ENCODE results near the gene MEF2A. TPM values are rescaled to one million over a fixed set of nuclear protein-coding genes. Genes with fewer than 3 reads are reported as not detected.

MEF2A gene
- total and polyA plus RNA-seq, 4 experiments from 2014 or later, result 11.4 to 27.8 (median 22.7) TPM

- Mint-ChIP-seq H3K4me1 (peaks cover 25 to 37% (median 30%) of the 10 kb centered on the region in 4 donors), H3K4me3 (peak overlapping the region; percentile 67 to 88 (median 81)), H3K36me3 (peaks cover 15 to 26% of the 10 kb centered on the region in 2 donors), H3K27me3 (no peaks in the 10 kb centered on the region), H3K9me3 (peaks cover 0 to 2% (median 0%) of the 10 kb centered on the region in 8 donors), H3K27ac (peak overlapping the region in 6 of 7 donors; percentile 66 to 87 (median 76))
- no peaks in the 10 kb centered on the region for H3K9me3 ChIP-seq (ENCODE audit: control insufficient read depth in 1 of 2, low read length in 2 of 2)
- H3K4me3 ChIP-seq (ENCODE audit: low read length in 2 of 2), result peak overlapping the region in 1 of 2 donors; percentile 9
- DNase-seq, result peak in 2 of 5 donors; percentile 25 to 55
- H3K27me3 ChIP-seq (ENCODE audit: insufficient read depth, low read length), result no peaks in the 10 kb centered on the region
- peak overlapping the region; percentile 14 for H3K27ac ChIP-seq (ENCODE audit: low read depth, low read length)
- peaks cover 18% of the 10 kb centered on the region for H3K4me1 ChIP-seq (ENCODE audit: insufficient read depth, low read length)
- ChIA-PET CTCF (ENCODE audit: partially characterized antibody) (interaction anchor here (0.9 to 3.2 kb wide), 6 partner anchors 12 to 435 kb away, joined by 3 to 12 read pairs (median 4); no protein-coding TSS in a partner anchor), POLR2A (ENCODE audit: partially characterized antibody) (interaction anchor here (1.5 to 1.8 kb wide), 2 partner anchors 25 to 456 kb away, joined by 4 to 7 read pairs; partner anchors contain the start of genes LRRC28 and LYSMD4)
- intact Hi-C loops (cut with micrococcal nuclease), result loop anchor here (1.0 to 2.0 kb wide), 2 partner anchors 13 to 26 kb away; partner anchors contain the start of gene LYSMD4
- peaks cover 11% of the 10 kb centered on the region for H3K36me3 ChIP-seq (ENCODE audit: insufficient read depth, low read length)
These were observed 141.9 kb downstream of the MEF2A start for GRCh38 chr15:99707473-99708270.

GRCh38 chr15:99708563-99708962 is 142.8 kb downstream of the MEF2A start:
- Histone ChIP-seq H3K36me3 (ENCODE audit: insufficient read depth, low read length) (peaks cover 11% of the 10 kb centered on the region), H3K4me1 (ENCODE audit: insufficient read depth, low read length) (peaks cover 18% of the 10 kb centered on the region), H3K9me3 (ENCODE audit: control insufficient read depth in 1 of 2, low read length in 2 of 2) (no peaks in the 10 kb centered on the region), H3K4me3 (ENCODE audit: low read length in 2 of 2) (no peak overlapping the region), H3K27me3 (ENCODE audit: insufficient read depth, low read length) (no peaks in the 10 kb centered on the region), H3K27ac (ENCODE audit: low read depth, low read length) (no peak overlapping the region)
- ChIA-PET POLR2A (ENCODE audit: partially characterized antibody) (no interaction called here), CTCF (ENCODE audit: partially characterized antibody) (interaction anchor here (1.0 to 3.2 kb wide), 4 partner anchors 20 to 436 kb away, joined by 3 to 12 read pairs (median 8); no protein-coding TSS in a partner anchor)
- H3K27me3 Mint-ChIP-seq, result no peaks in the 10 kb centered on the region
- intact Hi-C loops (cut with micrococcal nuclease), result no loop called here
- H3K36me3 Mint-ChIP-seq, result peaks cover 20 to 29% of the 10 kb centered on the region in 2 donors
- peaks cover 21 to 33% (median 25%) of the 10 kb centered on the region in 4 donors for H3K4me1 Mint-ChIP-seq
- H3K27ac Mint-ChIP-seq, result peak overlapping the region in 1 of 7 donors; percentile 34
- peak overlapping the region in 1 of 8 donors; percentile 25 for H3K4me3 Mint-ChIP-seq
- no peak for DNase-seq
- H3K9me3 Mint-ChIP-seq, result peaks cover 0 to 2% (median 0%) of the 10 kb centered on the region in 8 donors

GRCh38 chr15:99709243-99709986 is 143.6 kb downstream of the MEF2A start:
- no peaks in the 10 kb centered on the region for H3K9me3 ChIP-seq (ENCODE audit: control insufficient read depth in 1 of 2, low read length in 2 of 2)
- peaks cover 11% of the 10 kb centered on the region for H3K36me3 ChIP-seq (ENCODE audit: insufficient read depth, low read length)
- Mint-ChIP-seq H3K9me3 (peaks cover 0 to 2% (median 0%) of the 10 kb centered on the region in 8 donors), H3K4me1 (peaks cover 19 to 26% (median 21%) of the 10 kb centered on the region in 4 donors), H3K36me3 (peaks cover 20 to 32% of the 10 kb centered on the region in 2 donors), H3K4me3 (no peak overlapping the region), H3K27me3 (no peaks in the 10 kb centered on the region), H3K27ac (peak overlapping the region in 3 of 7 donors; percentile 3 to 73 (median 65))
- intact Hi-C loops (cut with micrococcal nuclease), result no loop called here
- DNase-seq, result no peak
- ChIA-PET CTCF (ENCODE audit: partially characterized antibody) (interaction anchor here (1.6 to 3.2 kb wide), 2 partner anchors 19 to 437 kb away, joined by 5 to 11 read pairs; no protein-coding TSS in a partner anchor), POLR2A (ENCODE audit: partially characterized antibody) (no interaction called here)
- H3K4me1 ChIP-seq (ENCODE audit: insufficient read depth, low read length), result peaks cover 18% of the 10 kb centered on the region
- no peaks in the 10 kb centered on the region for H3K27me3 ChIP-seq (ENCODE audit: insufficient read depth, low read length)
- no peak overlapping the region for H3K27ac ChIP-seq (ENCODE audit: low read depth, low read length)
- no peak overlapping the region for H3K4me3 ChIP-seq (ENCODE audit: low read length in 2 of 2)

GRCh38 chr15:99711625-99712024 is 145.8 kb downstream of the MEF2A start:
- peaks cover 20 to 43% of the 10 kb centered on the region in 2 donors for H3K36me3 Mint-ChIP-seq

GRCh38 chr15:99712415-99712814 is 146.6 kb downstream of the MEF2A start:
- CTCF ChIA-PET (ENCODE audit: partially characterized antibody), result interaction anchor here (2.1 to 5.6 kb wide), 2 partner anchors 8 to 440 kb away, joined by 5 to 45 read pairs; no protein-coding TSS in a partner anchor
- H3K36me3 ChIP-seq (ENCODE audit: insufficient read depth, low read length), result peaks cover 11% of the 10 kb centered on the region

More at GRCh38 chr15:99711625-99712024, 145.8 kb downstream of the MEF2A start:
- Histone ChIP-seq H3K27me3 (ENCODE audit: insufficient read depth, low read length) (no peaks in the 10 kb centered on the region), H3K4me3 (ENCODE audit: low read length in 2 of 2) (no peak overlapping the region), H3K4me1 (ENCODE audit: insufficient read depth, low read length) (peaks cover 13% of the 10 kb centered on the region), H3K9me3 (ENCODE audit: control insufficient read depth in 1 of 2, low read length in 2 of 2) (no peaks in the 10 kb centered on the region), H3K27ac (ENCODE audit: low read depth, low read length) (no peak overlapping the region), H3K36me3 (ENCODE audit: insufficient read depth, low read length) (peaks cover 11% of the 10 kb centered on the region)
- Mint-ChIP-seq H3K27ac (peak overlapping the region in 2 of 7 donors; percentile 16 to 59), H3K9me3 (peaks cover 0 to 2% (median 0%) of the 10 kb centered on the region in 8 donors), H3K4me1 (peaks cover 12 to 15% (median 14%) of the 10 kb centered on the region in 4 donors), H3K4me3 (no peak overlapping the region), H3K27me3 (no peaks in the 10 kb centered on the region)
- DNase-seq, result no peak
- CTCF ChIA-PET (ENCODE audit: partially characterized antibody), result no interaction called here
- intact Hi-C loops (cut with micrococcal nuclease), result no loop called here
- POLR2A ChIA-PET (ENCODE audit: partially characterized antibody), result no interaction called here

GRCh38 chr15:99716540-99717095 is 150.8 kb downstream of the MEF2A start:
- Mint-ChIP-seq H3K4me3 (no peak overlapping the region), H3K4me1 (peaks cover 21 to 31% (median 26%) of the 10 kb centered on the region in 4 donors), H3K27ac (no peak overlapping the region), H3K36me3 (peaks cover 10 to 24% of the 10 kb centered on the region in 2 donors), H3K9me3 (no peaks in the 10 kb centered on the region), H3K27me3 (no peaks in the 10 kb centered on the region)
- CTCF ChIA-PET (ENCODE audit: partially characterized antibody), result interaction anchor here (1.7 to 5.6 kb wide), 2 partner anchors 13 to 16 kb away, joined by 8 to 45 read pairs; partner anchors contain the start of gene LYSMD4
- Histone ChIP-seq H3K27ac (ENCODE audit: low read depth, low read length) (no peak overlapping the region), H3K27me3 (ENCODE audit: insufficient read depth, low read length) (no peaks in the 10 kb centered on the region), H3K36me3 (ENCODE audit: insufficient read depth, low read length) (peaks cover 5% of the 10 kb centered on the region), H3K4me3 (ENCODE audit: low read length in 2 of 2) (no peak overlapping the region), H3K4me1 (ENCODE audit: insufficient read depth, low read length) (peaks cover 22% of the 10 kb centered on the region), H3K9me3 (ENCODE audit: control insufficient read depth in 1 of 2, low read length in 2 of 2) (no peaks in the 10 kb centered on the region)
- POLR2A ChIA-PET (ENCODE audit: partially characterized antibody), result interaction anchor here (1.1 kb wide), 1 partner anchor 17 kb away, joined by 4 read pairs; the partner anchor contains the start of gene LYSMD4
- DNase-seq, result no peak
- intact Hi-C loops (cut with micrococcal nuclease), result no loop called here

More at GRCh38 chr15:99712415-99712814, 146.6 kb downstream of the MEF2A start:
- Histone ChIP-seq H3K4me1 (ENCODE audit: insufficient read depth, low read length) (peaks cover 6% of the 10 kb centered on the region), H3K27ac (ENCODE audit: low read depth, low read length) (no peak overlapping the region), H3K4me3 (ENCODE audit: low read length in 2 of 2) (no peak overlapping the region), H3K9me3 (ENCODE audit: control insufficient read depth in 1 of 2, low read length in 2 of 2) (no peaks in the 10 kb centered on the region), H3K27me3 (ENCODE audit: insufficient read depth, low read length) (no peaks in the 10 kb centered on the region)
- H3K4me3 Mint-ChIP-seq, result no peak overlapping the region
- peaks cover 5 to 10% (median 7%) of the 10 kb centered on the region in 4 donors for H3K4me1 Mint-ChIP-seq
- H3K36me3 Mint-ChIP-seq, result peaks cover 20 to 43% of the 10 kb centered on the region in 2 donors
- H3K9me3 Mint-ChIP-seq, result peaks cover 0 to 2% (median 0%) of the 10 kb centered on the region in 8 donors
- H3K27me3 Mint-ChIP-seq, result no peaks in the 10 kb centered on the region
- intact Hi-C loops (cut with micrococcal nuclease), result no loop called here
- POLR2A ChIA-PET (ENCODE audit: partially characterized antibody), result no interaction called here
- no peak for DNase-seq
- peak overlapping the region in 2 of 7 donors; percentile 8 to 16 for H3K27ac Mint-ChIP-seq
